Endothelial cell of umbilical vein (primary cell): ENCODE results near the gene SMG1. TPM values are rescaled to one million over a fixed set of nuclear protein-coding genes. Genes with fewer than 3 reads are reported as not detected.
A peak's percentile ranks its signal among the peaks of the same experiment; 100 is the strongest.

Experiments
- BruUV-seq: library from RNA; stranded (reverse); fragments of 400-500 nt; replicated peaks from 2 replicates; lab custom pipeline; 2021; lab: Mats Ljungman, UMichigan
- CTCF ChIA-PET: fragments of 300-600, 350-600 bp; sonication (Branson Sonifier 250); formaldehyde crosslinking; loops from one replicate; lab custom pipeline; 2021; ENCODE audit warnings: antibody characterized with exemption, inconsistent platforms; lab: Charles Lee
- POLR2A ChIA-PET: fragments of 300-600, 350-600 bp; sonication (Branson Sonifier 250); formaldehyde crosslinking; loops from one replicate; lab custom pipeline; 2021; ENCODE audit warnings: antibody characterized with exemption, inconsistent platforms; lab: Charles Lee
- DNase-seq: peaks from one replicate; pipeline ENCODE4 v3.0.0-alpha.2; 2011; ENCODE audit warnings: low read depth, low spot score
- FAIRE-seq: peaks from 2 replicates; lab custom pipeline; 2011; peaks lifted over from hg19 to GRCh38; lab: Jason Lieb, UNC
- H2AFZ ChIP-seq: 2 replicates; pipeline ENCODE4 v1.6.0; 2012; ENCODE audit warnings: low read depth, low read length, control low read depth, inconsistent platforms
- H3K27ac ChIP-seq: 2 replicates; pipeline ENCODE4 v1.5.1; 2011; ENCODE audit warnings: low read depth, mild to moderate bottlenecking, control low read depth, low read length, moderate library complexity; ENCODE audit not compliant: insufficient read depth
- H3K27me3 ChIP-seq, 2 experiments: 2 replicates each; pipeline versions ENCODE4 v1.6.0 to v1.6.1; 2011; ENCODE audit warnings: low read length in 2 of 2, mixed read lengths in 1 of 2; ENCODE audit not compliant: control insufficient read depth in 2 of 2, insufficient read depth in 2 of 2
- H3K36me3 ChIP-seq, 2 experiments: 2 replicates in 1 of 2; 3 replicates in 1 of 2; pipeline ENCODE4 v1.5.1; 2011; ENCODE audit warnings: low read length in 2 of 2, mild to moderate bottlenecking in 1 of 2, moderate library complexity in 1 of 2; ENCODE audit not compliant: control insufficient read depth in 2 of 2, insufficient read depth in 2 of 2; ENCODE audit errors: extremely low read depth in 1 of 2
- H3K4me1 ChIP-seq: 3 replicates; pipeline ENCODE4 v1.5.1; 2011; ENCODE audit warnings: mild to moderate bottlenecking, low read length; ENCODE audit not compliant: control insufficient read depth, insufficient read depth; ENCODE audit errors: extremely low read depth
- H3K4me2 ChIP-seq: 2 replicates; pipeline ENCODE4 v1.6.1; 2011; ENCODE audit warnings: low read length, control low read depth, mixed read lengths; ENCODE audit not compliant: insufficient read depth
- H3K4me3 ChIP-seq, 3 experiments: fragments of 200-600 bp in 1 of 3; sonication (generic), shearing (Covaris generic) in 1 of 3; replicated peaks in 1 of 3; 2 replicates each; pipeline ENCODE4 v1.5.1; 2011 to 2016; ENCODE audit warnings: control low read depth in 3 of 3, low read length in 3 of 3, mild to moderate bottlenecking in 2 of 3, inconsistent platforms in 1 of 3, low read depth in 1 of 3, moderate library complexity in 1 of 3; ENCODE audit not compliant: insufficient read depth in 1 of 3
- H3K79me2 ChIP-seq: 2 replicates; pipeline ENCODE4 v1.6.0; 2012; ENCODE audit warnings: low read length, inconsistent platforms; ENCODE audit not compliant: control insufficient read depth, insufficient read depth
- H3K9ac ChIP-seq: replicated peaks from 2 replicates; pipeline ENCODE3; 2011; ENCODE audit warnings: low read length, control low read depth; ENCODE audit not compliant: insufficient read depth; ENCODE audit errors: extremely low read depth
- H3K9me1 ChIP-seq: replicated peaks from 3 replicates; pipeline ENCODE4 v1.6.0; 2011; ENCODE audit warnings: mild to moderate bottlenecking, low read length; ENCODE audit not compliant: control insufficient read depth, insufficient read depth; ENCODE audit errors: extremely low read depth
- H3K9me3 ChIP-seq: replicated peaks from 2 replicates; pipeline ENCODE4 v1.5.1; 2012; ENCODE audit warnings: low read length, inconsistent platforms; ENCODE audit not compliant: control insufficient read depth, insufficient read depth
- H4K20me1 ChIP-seq: replicated peaks from 2 replicates; pipeline ENCODE3; 2011; ENCODE audit warnings: mild to moderate bottlenecking, low read length; ENCODE audit not compliant: control insufficient read depth, insufficient read depth; ENCODE audit errors: extremely low read depth
- CTCF ChIP-seq, 2 donors: IDR thresholded peaks; 1 replicate in 1 of 2; 2 replicates in 1 of 2; pipeline ENCODE4 v1.5.1; 2011; ENCODE audit warnings: low read length in 2 of 2, mild to moderate bottlenecking in 2 of 2, moderate library complexity in 2 of 2, control low read depth in 1 of 2, inconsistent platforms in 1 of 2, low read depth in 1 of 2; ENCODE audit not compliant: insufficient read depth in 1 of 2; ENCODE audit errors: extremely low read depth in 1 of 2
- EZH2 ChIP-seq: IDR thresholded peaks from 2 replicates; pipeline ENCODE4 v1.6.1; 2012; ENCODE audit warnings: borderline replicate concordance, low read depth, mild to moderate bottlenecking, moderate library complexity, low read length, inconsistent platforms; ENCODE audit not compliant: severe bottlenecking
- FOS ChIP-seq: IDR thresholded peaks from 2 replicates; pipeline ENCODE4 v1.6.1; 2011; ENCODE audit warnings: mild to moderate bottlenecking, low read length, moderate library complexity, borderline replicate concordance; ENCODE audit not compliant: insufficient read depth
- GATA2 ChIP-seq: IDR thresholded peaks from 2 replicates; pipeline ENCODE4 v1.7.0; 2011; ENCODE audit warnings: low read depth, mild to moderate bottlenecking, moderate library complexity, mixed read lengths, low read length; ENCODE audit not compliant: insufficient read length, insufficient read depth
- JUN ChIP-seq: IDR thresholded peaks from 2 replicates; pipeline ENCODE4 v1.6.1; 2011; ENCODE audit warnings: borderline replicate concordance, low read depth; ENCODE audit not compliant: insufficient read length, insufficient read depth
- MAX ChIP-seq: IDR thresholded peaks from 2 replicates; pipeline ENCODE4 v1.6.1; 2011; ENCODE audit not compliant: insufficient read depth, insufficient read length
- MYC ChIP-seq: IDR thresholded peaks from one replicate; pipeline ENCODE4 v1.6.1; 2011; ENCODE audit warnings: mild to moderate bottlenecking, low read depth, low read length
- POLR2A ChIP-seq: IDR thresholded peaks from 2 replicates; pipeline ENCODE4 v1.6.1; 2012; ENCODE audit warnings: low read depth, mild to moderate bottlenecking, control low read depth, low read length
- POLR2AphosphoS5 ChIP-seq: IDR thresholded peaks from 2 replicates; pipeline ENCODE4 v1.6.1; 2012; ENCODE audit warnings: low read depth, mild to moderate bottlenecking, control low read depth, low read length, moderate library complexity; ENCODE audit not compliant: insufficient read depth
- dilution Hi-C: fragments of 300-500 bp; cut with MboI; formaldehyde crosslinking; loops from one replicate; pipeline ENCODE4 v1.15.0; 2019; ENCODE audit warnings: low sequenced_read_pairs; ENCODE audit not compliant: extremely low pct_ligation_motif_present
- intact Hi-C: fragments of 100-400 bp; cut with micrococcal nuclease; formaldehyde crosslinking; loops from one replicate; pipeline ENCODE4 v1.10.0; 2022
- polyA plus RNA-seq, 4 experiments: library from polyadenylated mRNA; depleted of rRNA in 3 of 4; stranded (reverse) in 3 of 4; unstranded in 1 of 4; fragments of >200 nt; gene quantifications; 2 replicates each; pipeline versions ENCODE4 v1.2.1 to v1.2.3, GENCODE V29; 2011 to 2012; ENCODE audit warnings: missing spikeins in 1 of 4
- total RNA-seq: library from RNA; stranded (reverse); gene quantifications from 2 replicates; pipeline ENCODE4 v1.2.3, GENCODE V29; 2021

Gene SMG1
- total and polyA plus RNA-seq, 2 donors (not counting 3 experiments of a cell fraction or from before 2014, with no cell fraction given): 14.0 to 90.8 TPM

GRCh38 chr16:18800293-18800692 lies 125.9 kb downstream of the SMG1 start:
- CTCF ChIA-PET: interaction anchor here (1.4 to 7.0 kb wide), 2 partner anchors 9 to 703 kb away, joined by 4 to 80 read pairs; partner anchors contain the start of gene RPS15A
- no peak overlapping the region for H2AFZ ChIP-seq
- H3K27ac ChIP-seq: peak overlapping the region; percentile 66
- intact Hi-C loops (loop anchor here (10.0 kb wide), 2 partner anchors 315 to 725 kb away; partner anchors contain the start of genes CCP110, GDE1 and ITPRIPL2), dilution Hi-C loops (no loop called here)
- peaks cover 10% of the 10 kb centered on the region for H4K20me1 ChIP-seq
- TF ChIP-seq JUN (no peak), GATA2 (no peak), POLR2AphosphoS5 (no peak), MYC (no peak), EZH2 (no peak), CTCF (IDR thresholded peaks at IDR 0.05; ENCODE audit: extremely low read depth in 1 of 2, insufficient read depth in 1 of 2, low read depth in 1 of 2, low read length in 2 of 2) (no peak), FOS (no peak), MAX (no peak), POLR2A (no peak)
- H3K4me3 ChIP-seq: peak overlapping the region; percentile 77 to 98 (median 92)
- H3K79me2 ChIP-seq: peaks cover 60% of the 10 kb centered on the region
- peak; percentile 42 for DNase-seq
- peaks cover 2 to 4% of the 10 kb centered on the region in 2 experiments for H3K36me3 ChIP-seq
- peaks cover 62% of the 10 kb centered on the region for H3K4me1 ChIP-seq
- H3K9ac ChIP-seq: peak overlapping the region; percentile 95
- BruUV-seq: TSS peak; percentile 22
- H3K4me2 ChIP-seq: peak overlapping the region; percentile 99
- POLR2A ChIA-PET: interaction anchor here (0.6 to 5.0 kb wide), 5 partner anchors 10 to 792 kb away, joined by 3 to 81 read pairs (median 4); partner anchors contain the start of gene RPS15A
- no peaks in the 10 kb centered on the region for H3K9me3 ChIP-seq
- FAIRE-seq: no peak
- H3K27me3 ChIP-seq: no peaks in the 10 kb centered on the region
- no peaks in the 10 kb centered on the region for H3K9me1 ChIP-seq
